GM12872 (cell line): ENCODE data around the gene ADCY7.
A peak's percentile ranks its signal among the peaks of the same experiment; 100 is the strongest.

Experiments
- TF ChIP-seq, protein P1 (sequence below): IDR thresholded peaks from 3 replicates; pipeline ENCODE4 v1.5.1; 2011; ENCODE audit warnings: low read depth, mild to moderate bottlenecking, low read length, moderate library complexity; ENCODE audit not compliant: insufficient read depth

The ADCY7 gene

GRCh38 chr16:50318796-50319578 lies 52.6 kb downstream of the ADCY7 start:
- TF ChIP-seq, protein P1, sequence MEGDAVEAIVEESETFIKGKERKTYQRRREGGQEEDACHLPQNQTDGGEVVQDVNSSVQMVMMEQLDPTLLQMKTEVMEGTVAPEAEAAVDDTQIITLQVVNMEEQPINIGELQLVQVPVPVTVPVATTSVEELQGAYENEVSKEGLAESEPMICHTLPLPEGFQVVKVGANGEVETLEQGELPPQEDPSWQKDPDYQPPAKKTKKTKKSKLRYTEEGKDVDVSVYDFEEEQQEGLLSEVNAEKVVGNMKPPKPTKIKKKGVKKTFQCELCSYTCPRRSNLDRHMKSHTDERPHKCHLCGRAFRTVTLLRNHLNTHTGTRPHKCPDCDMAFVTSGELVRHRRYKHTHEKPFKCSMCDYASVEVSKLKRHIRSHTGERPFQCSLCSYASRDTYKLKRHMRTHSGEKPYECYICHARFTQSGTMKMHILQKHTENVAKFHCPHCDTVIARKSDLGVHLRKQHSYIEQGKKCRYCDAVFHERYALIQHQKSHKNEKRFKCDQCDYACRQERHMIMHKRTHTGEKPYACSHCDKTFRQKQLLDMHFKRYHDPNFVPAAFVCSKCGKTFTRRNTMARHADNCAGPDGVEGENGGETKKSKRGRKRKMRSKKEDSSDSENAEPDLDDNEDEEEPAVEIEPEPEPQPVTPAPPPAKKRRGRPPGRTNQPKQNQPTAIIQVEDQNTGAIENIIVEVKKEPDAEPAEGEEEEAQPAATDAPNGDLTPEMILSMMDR: no peak

- TF ChIP-seq, protein P1: no peak
Measured at GRCh38 chr16:50320310-50320709, 54.0 kb downstream of the ADCY7 start.

DNA sequence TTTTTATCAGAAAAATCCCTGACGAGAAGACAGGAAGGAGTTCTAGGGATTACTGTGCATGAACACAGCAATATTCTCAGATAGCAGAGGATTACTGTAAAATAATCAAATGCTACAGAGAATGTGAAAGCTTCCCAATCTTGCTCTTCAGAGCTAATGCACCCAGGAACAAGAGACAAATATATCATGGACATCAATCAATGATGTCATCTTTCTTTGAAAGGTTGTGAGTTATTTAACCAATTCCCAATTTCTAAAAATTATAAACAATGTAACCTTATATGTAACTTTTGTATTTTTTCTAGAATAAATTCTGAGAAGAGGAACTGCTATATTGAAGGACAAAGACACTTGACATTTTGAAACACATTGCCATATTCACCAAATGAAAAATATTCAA lies 56.0 kb downstream of the ADCY7 start:
- TF ChIP-seq, protein P1: no peak

GRCh38 chr16:50323335-50324011 lies 57.1 kb downstream of the ADCY7 start:
- TF ChIP-seq, protein P1: peak; percentile 24; the same call in 1 of the 3 replicates

- TF ChIP-seq, protein P1: no peak
Measured at GRCh38 chr16:50324345-50324744, 58.0 kb downstream of the ADCY7 start.

- TF ChIP-seq, protein P1: no peak
Measured at GRCh38 chr16:50326264-50326663, 59.9 kb downstream of the ADCY7 start.

- TF ChIP-seq, protein P1: peak; percentile 76
Measured at GRCh38 chr16:50326835-50327465, 60.6 kb downstream of the ADCY7 start.
